ENCODE measurements around the gene LRRFIP2. TPM values are rescaled to one million over a fixed set of nuclear protein-coding genes. Genes with fewer than 3 reads are reported as not detected.

LRRFIP2 gene
- total and polyA plus RNA-seq, 2 of the 4 experiments (the other 2 are of a cell fraction), result 20.6 to 31.0 TPM

- ATAC-seq (ENCODE audit: low read depth) (no peak), DNase-seq (no peak)
- Histone ChIP-seq H3K79me1 (ENCODE audit: low read depth in 1 of 2, low read length in 2 of 2) (peaks cover 18 to 49% of the 10 kb centered on the region in 2 experiments), H2BK120ac (ENCODE audit: low read depth, low read length) (no peak overlapping the region), H3K27me3 (ENCODE audit: control insufficient read depth, insufficient read depth, low read length) (no peaks in the 10 kb centered on the region), H3K4me3 (ENCODE audit: insufficient read depth, low read depth, low read length) (no peak overlapping the region), H3K4ac (ENCODE audit: low read depth, low read length) (peak overlapping the region; percentile 16), H2AK9ac (replicated peaks; ENCODE audit: low read depth, low read length, poor library complexity) (no peak overlapping the region), H3K36me3 (ENCODE audit: control insufficient read depth, insufficient read depth, low read length) (peaks cover 9% of the 10 kb centered on the region), H3K4me1 (ENCODE audit: control insufficient read depth, insufficient read depth, low read length) (peaks cover 10% of the 10 kb centered on the region), H2BK20ac (ENCODE audit: low read depth, low read length) (no peak overlapping the region), H3K9me3 (ENCODE audit: control insufficient read depth, insufficient read depth, low read length) (no peaks in the 10 kb centered on the region), H4K20me1 (ENCODE audit: insufficient read depth, low read length) (peaks cover 33% of the 10 kb centered on the region), H3K14ac (replicated peaks; ENCODE audit: low read depth, low read length) (peak overlapping the region; percentile 4; the same call in 1 of the 2 replicates), H2BK5ac (ENCODE audit: low read depth, low read length, poor library complexity, severe bottlenecking) (peak overlapping the region; percentile 82), H3K9ac (ENCODE audit: low read depth, low read length) (no peak overlapping the region), H3K27ac (ENCODE audit: insufficient read depth, low read length) (peak overlapping the region; percentile 68; the same call in 1 of the 2 replicates), H3K56ac (ENCODE audit: extremely low read depth, insufficient read depth, low read length) (no peak overlapping the region), H4K5ac (ENCODE audit: low read depth, low read length) (0 out of 2 replicates have a peak overlapping the region, but pooled peaks have one; percentile 18), H3K23ac (ENCODE audit: low read depth, low read length) (peak overlapping the region; percentile 10; the same call in 1 of the 2 replicates), H4K8ac (ENCODE audit: low read depth in 2 of 2, low read length in 2 of 2) (peak overlapping the region in 1 of 2 experiments; percentile 36; a peak in 1 of 4 replicates), H2AK5ac (ENCODE audit: low read depth, low read length) (peak overlapping the region; percentile 53; the same call in 1 of the 2 replicates), H2AFZ (replicated peaks; ENCODE audit: low read length, poor library complexity) (no peak overlapping the region), H3K4me2 (ENCODE audit: low read depth, low read length) (peak overlapping the region; percentile 66; the same call in 1 of the 2 replicates), H3K18ac (ENCODE audit: low read depth, low read length) (peak overlapping the region; percentile 12), H2BK15ac (ENCODE audit: low read depth, low read length) (no peak overlapping the region), H3K9me1 (ENCODE audit: insufficient read depth, low read length) (peaks cover 9% of the 10 kb centered on the region), H4K91ac (ENCODE audit: insufficient read depth, low read depth, low read length) (no peak overlapping the region)
- 67% methylated on average over 6 of the region's 9 CpGs; no CpG with 5 or more reads in 1 of the 2 experiments for WGBS, 2 experiments (ENCODE audit: extremely low coverage in 2 of 2, insufficient read length in 1 of 2)
- BruUV-seq (replicated peaks), result no TSS peak
- dilution Hi-C loops (cut with HindIII; ENCODE audit: low sequenced_read_pairs, unreplicated experiment) (no loop called here), intact Hi-C loops (cut with micrococcal nuclease) (no loop called here), in situ Hi-C loops (cut with MboI; ENCODE audit: low sequenced_read_pairs) (no loop called here)
- TF ChIP-seq MAFK (IDR thresholded peaks at IDR 0.05; ENCODE audit: low read depth, low read length), result no peak
- TF ChIP-seq POLR2A (IDR thresholded peaks at IDR 0.05; ENCODE audit: low read depth, low read length), result no peak
- TF ChIP-seq ELK1 (IDR thresholded peaks at IDR 0.05; ENCODE audit: borderline replicate concordance, low read depth, low read length), result no peak
- CTCF ChIA-PET, result interaction anchor here (1.4 kb wide), 1 partner anchor 24 kb away, joined by 9 read pairs; no protein-coding TSS in a partner anchor
- POLR2A ChIA-PET (ENCODE audit: unreplicated experiment), result interaction anchor here (1.4 kb wide), 1 partner anchor 105 kb away, joined by 5 read pairs; no protein-coding TSS in a partner anchor
These were observed 3.9 kb downstream of the LRRFIP2 start for GRCh38 chr3:37170513-37170912.

Data from IMR-90 (cell line).